Fibroblast of skin of back (primary cell): ENCODE measurements around the gene OVOL3. TPM values are rescaled to one million over a fixed set of nuclear protein-coding genes. Genes with fewer than 3 reads are reported as not detected.
"Not testable (repeated sequence)": the region's sequence is repeated elsewhere in the genome, so short reads cannot be mapped to it uniquely, and the experiment has no call there.

Experiments
- DNase-seq: peaks from one replicate; pipeline ENCODE4 v3.0.0-alpha.2; 2013
- polyA plus RNA-seq, 2 experiments: library from polyadenylated mRNA; unstranded; fragments of 120-200 nt; gene quantifications; one replicate each; pipeline ENCODE4 v1.2.1, GENCODE V29; 2013; ENCODE audit not compliant: insufficient read length in 2 of 2

The OVOL3 gene
- polyA plus RNA-seq (2013, experiment 1 of 2; ENCODE audit: insufficient read length): not detected
- polyA plus RNA-seq (2013, experiment 2 of 2; ENCODE audit: insufficient read length): not detected

GRCh38 chr19:36110487-36111199, at the start of gene OVOL3:
OVOL3 (plus strand) TSS chr19:36111143; CDS start chr19:36111203, 60 bp downstream.
- no peak for DNase-seq

GRCh38 chr19:36061367-36061766, 49.6 kb upstream of the OVOL3 start:
- DNase-seq: no peak

GRCh38 chr19:36064826-36065225, 46.1 kb upstream of the OVOL3 start:
- no peak for DNase-seq

GRCh38 chr19:36067681-36068080, 43.3 kb upstream of the OVOL3 start:
- no peak for DNase-seq

GRCh38 chr19:36068810-36069499, 42.0 kb upstream of the OVOL3 start:
- not testable (repeated sequence) for DNase-seq

GRCh38 chr19:36072081-36072480, 38.9 kb upstream of the OVOL3 start:
- no peak for DNase-seq

- DNase-seq: no peak
Observed at GRCh38 chr19:36073121-36073876, 37.6 kb upstream of the OVOL3 start.

GRCh38 chr19:36079389-36079945, 31.5 kb upstream of the OVOL3 start:
- no peak for DNase-seq

GRCh38 chr19:36081385-36081784, 29.6 kb upstream of the OVOL3 start:
- DNase-seq: no peak

- DNase-seq: no peak
Observed at GRCh38 chr19:36081894-36082293, 29.0 kb upstream of the OVOL3 start.

GRCh38 chr19:36082916-36083315, 28.0 kb upstream of the OVOL3 start:
- no peak for DNase-seq

GRCh38 chr19:36084231-36085009, 26.5 kb upstream of the OVOL3 start:
- DNase-seq: no peak

GRCh38 chr19:36086326-36086725, 24.6 kb upstream of the OVOL3 start:
- no peak for DNase-seq

GRCh38 chr19:36089847-36090246, 21.1 kb upstream of the OVOL3 start:
- DNase-seq: no peak

GRCh38 chr19:36090910-36091695, 19.8 kb upstream of the OVOL3 start:
- DNase-seq: no peak

- no peak for DNase-seq
Observed at GRCh38 chr19:36092566-36092965, 18.4 kb upstream of the OVOL3 start.

- DNase-seq: no peak
Observed at GRCh38 chr19:36093146-36093662, 17.7 kb upstream of the OVOL3 start.

- DNase-seq: no peak
Observed at GRCh38 chr19:36093687-36094086, 17.3 kb upstream of the OVOL3 start.

- DNase-seq: no peak
Observed at GRCh38 chr19:36097036-36097435, 13.9 kb upstream of the OVOL3 start.

- no peak for DNase-seq
Observed at GRCh38 chr19:36099166-36099785, 11.7 kb upstream of the OVOL3 start.

- DNase-seq: no peak
Observed at GRCh38 chr19:36100476-36100875, 10.5 kb upstream of the OVOL3 start.
